Smooth muscle cell (in vitro differentiated cells): ENCODE results near the gene PLSCR3. TPM values are rescaled to one million over a fixed set of nuclear protein-coding genes. Genes with fewer than 3 reads are reported as not detected.

Source experiments
- DNase-seq: peaks from one replicate; lab custom pipeline; 2025; ENCODE audit not compliant: unreplicated experiment; lab: John Stamatoyannopoulos, UW
- H2AFZ ChIP-seq: fragments of 200-600 bp; sonication (generic); 2 replicates; pipeline ENCODE4 v1.6.0; 2016; ENCODE audit warnings: antibody characterized with exemption, low read depth, mild to moderate bottlenecking
- H3F3A ChIP-seq: fragments of 200-600 bp; sonication (generic); 2 replicates; pipeline ENCODE4 v1.6.0; 2017; ENCODE audit warnings: antibody characterized with exemption, low read depth
- H3K27ac ChIP-seq: fragments of 200-600 bp; sonication (generic); 2 replicates; pipeline ENCODE4 v1.5.1; 2016; ENCODE audit warnings: low read depth, mild to moderate bottlenecking
- H3K27me3 ChIP-seq: fragments of 200-600 bp; sonication (generic); 2 replicates; pipeline ENCODE4 v1.6.1; 2016; ENCODE audit warnings: low read depth, mild to moderate bottlenecking
- H3K36me3 ChIP-seq: fragments of 200-600 bp; sonication (generic); 2 replicates; pipeline ENCODE4 v1.5.1; 2016; ENCODE audit warnings: low read depth
- H3K4me1 ChIP-seq: fragments of 200-600 bp; sonication (generic); 2 replicates; pipeline ENCODE4 v1.5.1; 2016; ENCODE audit warnings: low read depth
- H3K4me2 ChIP-seq: fragments of 200-600 bp; sonication (generic); 2 replicates; pipeline ENCODE4 v1.6.0; 2016; ENCODE audit warnings: mild to moderate bottlenecking
- H3K4me3 ChIP-seq: fragments of 200-600 bp; sonication (generic); 2 replicates; pipeline ENCODE4 v1.5.1; 2016; ENCODE audit warnings: mild to moderate bottlenecking
- H3K79me2 ChIP-seq: fragments of 200-600 bp; sonication (generic); 2 replicates; pipeline ENCODE4 v1.6.0; 2016; ENCODE audit warnings: low read depth, mild to moderate bottlenecking
- H3K9ac ChIP-seq: fragments of 200-600 bp; sonication (generic); 2 replicates; pipeline ENCODE4 v1.6.0; 2016; ENCODE audit warnings: low read depth
- H3K9me3 ChIP-seq: fragments of 200-600 bp; sonication (generic); replicated peaks from 2 replicates; pipeline ENCODE4 v1.5.1; 2016; ENCODE audit warnings: low read depth
- H4K20me1 ChIP-seq: fragments of 200-600 bp; sonication (generic); 2 replicates; pipeline ENCODE4 v1.6.0; 2016; ENCODE audit warnings: low read depth
- WGBS: methylation state at CpG from one replicate; pipeline ENCODE4 v1.1.7; 2016; ENCODE audit warnings: low lambda C conversion rate; 5-methylcytosine and 5-hydroxymethylcytosine counted together
- polyA plus RNA-seq: library from polyadenylated mRNA; unstranded; fragments of >200 nt; fragmentation: Nextera tagmentation; extraction: Ambion mirVana; gene quantifications from 2 replicates; pipeline ENCODE4 v1.2.1, GENCODE V29; 2016
- total RNA-seq: library from RNA; depleted of rRNA; stranded (reverse); fragments of >200 nt; gene quantifications from 2 replicates; pipeline ENCODE4 v1.2.3, GENCODE V29; 2014
- TF ChIP-seq, protein P1 (sequence below): fragments of 200-600 bp; sonication (generic); IDR thresholded peaks from 2 replicates; pipeline ENCODE4 v1.5.1; 2017; ENCODE audit warnings: borderline replicate concordance, mild to moderate bottlenecking, antibody characterized with exemption; ENCODE audit not compliant: insufficient read depth, poor library complexity, severe bottlenecking

PLSCR3 gene
- total and polyA plus RNA-seq, 2 experiments from 2014 or later = 29.3 to 110 TPM

DNA sequence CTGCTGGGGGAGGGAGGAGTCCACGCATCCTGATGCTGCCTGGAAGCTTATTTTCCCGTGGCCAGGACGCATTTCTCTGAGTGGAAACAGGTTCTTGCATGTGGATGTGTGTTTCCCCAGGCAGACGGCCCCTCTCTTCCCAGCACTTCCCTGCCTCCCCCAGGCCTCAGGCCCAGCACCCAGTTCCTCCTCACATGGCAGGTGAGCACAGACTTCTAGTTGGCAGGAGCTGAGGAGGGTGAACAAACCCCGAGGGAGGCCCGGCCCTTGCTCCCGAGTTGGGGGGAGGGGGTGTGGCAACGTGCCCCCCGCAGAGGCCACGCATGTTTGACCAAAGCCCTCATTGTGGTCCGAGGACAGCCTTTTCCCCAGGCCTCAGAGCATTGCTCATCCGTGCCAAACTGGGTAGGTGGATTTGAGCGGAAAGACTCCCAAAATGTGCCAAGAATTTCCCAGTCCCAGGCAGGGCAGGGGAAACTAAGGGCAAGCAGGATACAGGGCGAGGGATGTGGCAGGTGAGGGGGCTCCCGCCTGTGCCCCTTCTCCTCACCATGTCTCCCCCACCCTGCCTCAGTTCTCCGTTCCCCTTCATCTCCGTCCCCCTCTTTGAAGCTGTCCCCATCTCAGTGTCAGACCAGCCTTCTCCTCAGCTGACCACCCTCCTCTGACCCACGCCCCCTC, 24.3 kb upstream of the PLSCR3 start:
- no peaks in the 10 kb centered on the region for H3F3A ChIP-seq
- H3K9ac ChIP-seq = no peak overlapping the region
- no peaks in the 10 kb centered on the region for H3K36me3 ChIP-seq
- WGBS = 85% methylated on average over 18 of the region's 18 CpGs
- H3K4me1 ChIP-seq = no peaks in the 10 kb centered on the region
- DNase-seq = no peak
- peaks cover 5% of the 10 kb centered on the region for H4K20me1 ChIP-seq
- no peak overlapping the region for H3K4me3 ChIP-seq
- H3K79me2 ChIP-seq = no peaks in the 10 kb centered on the region
- H3K27me3 ChIP-seq = no peaks in the 10 kb centered on the region
- H3K4me2 ChIP-seq = no peak overlapping the region
- H2AFZ ChIP-seq = no peak overlapping the region
- H3K9me3 ChIP-seq = no peaks in the 10 kb centered on the region
- TF ChIP-seq, protein P1, sequence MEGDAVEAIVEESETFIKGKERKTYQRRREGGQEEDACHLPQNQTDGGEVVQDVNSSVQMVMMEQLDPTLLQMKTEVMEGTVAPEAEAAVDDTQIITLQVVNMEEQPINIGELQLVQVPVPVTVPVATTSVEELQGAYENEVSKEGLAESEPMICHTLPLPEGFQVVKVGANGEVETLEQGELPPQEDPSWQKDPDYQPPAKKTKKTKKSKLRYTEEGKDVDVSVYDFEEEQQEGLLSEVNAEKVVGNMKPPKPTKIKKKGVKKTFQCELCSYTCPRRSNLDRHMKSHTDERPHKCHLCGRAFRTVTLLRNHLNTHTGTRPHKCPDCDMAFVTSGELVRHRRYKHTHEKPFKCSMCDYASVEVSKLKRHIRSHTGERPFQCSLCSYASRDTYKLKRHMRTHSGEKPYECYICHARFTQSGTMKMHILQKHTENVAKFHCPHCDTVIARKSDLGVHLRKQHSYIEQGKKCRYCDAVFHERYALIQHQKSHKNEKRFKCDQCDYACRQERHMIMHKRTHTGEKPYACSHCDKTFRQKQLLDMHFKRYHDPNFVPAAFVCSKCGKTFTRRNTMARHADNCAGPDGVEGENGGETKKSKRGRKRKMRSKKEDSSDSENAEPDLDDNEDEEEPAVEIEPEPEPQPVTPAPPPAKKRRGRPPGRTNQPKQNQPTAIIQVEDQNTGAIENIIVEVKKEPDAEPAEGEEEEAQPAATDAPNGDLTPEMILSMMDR = no peak
- no peak overlapping the region for H3K27ac ChIP-seq

- WGBS = 97% methylated on average over 40 of the region's 54 CpGs
- no peak overlapping the region for H3K4me2 ChIP-seq
- no peak overlapping the region for H3K27ac ChIP-seq
- H3K79me2 ChIP-seq = no peaks in the 10 kb centered on the region
- no peaks in the 10 kb centered on the region for H3K36me3 ChIP-seq
- H3K9me3 ChIP-seq = no peaks in the 10 kb centered on the region
- H3K27me3 ChIP-seq = no peaks in the 10 kb centered on the region
- no peaks in the 10 kb centered on the region for H3K4me1 ChIP-seq
- DNase-seq = no peak
- TF ChIP-seq, protein P1 = no peak
- no peak overlapping the region for H3K4me3 ChIP-seq
- H2AFZ ChIP-seq = no peak overlapping the region
- H4K20me1 ChIP-seq = peaks cover 5% of the 10 kb centered on the region
- no peaks in the 10 kb centered on the region for H3F3A ChIP-seq
- no peak overlapping the region for H3K9ac ChIP-seq
Observed at GRCh38 chr17:7417056-7417655, 22.8 kb upstream of the PLSCR3 start.

DNA sequence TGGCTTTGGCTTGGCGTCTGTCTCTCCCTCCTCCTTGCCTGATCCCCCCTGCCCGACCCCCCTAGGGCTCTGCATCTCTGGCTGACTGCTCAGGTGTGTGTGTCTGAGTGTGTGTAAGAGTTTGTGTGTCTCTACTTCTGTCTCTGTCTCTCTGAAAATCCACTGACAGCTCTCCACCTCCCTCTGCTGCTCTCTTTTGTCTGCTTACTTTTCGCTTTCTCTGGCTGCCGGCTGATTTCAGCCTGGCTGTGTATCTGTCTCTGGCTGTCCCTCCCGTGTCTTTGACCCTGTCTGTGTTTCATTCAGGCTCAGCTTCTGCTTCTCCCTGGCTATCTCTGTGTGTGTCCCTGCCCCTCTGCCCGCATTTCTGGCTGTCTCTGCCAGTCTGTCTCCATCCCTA, 22.0 kb upstream of the PLSCR3 start:
- H3K4me3 ChIP-seq = no peak overlapping the region
- H3F3A ChIP-seq = no peaks in the 10 kb centered on the region
- TF ChIP-seq, protein P1 = no peak
- 95% methylated on average over 6 of the region's 6 CpGs for WGBS
- no peaks in the 10 kb centered on the region for H3K4me1 ChIP-seq
- H3K27ac ChIP-seq = no peak overlapping the region
- no peak overlapping the region for H3K4me2 ChIP-seq
- no peaks in the 10 kb centered on the region for H3K9me3 ChIP-seq
- no peak overlapping the region for H2AFZ ChIP-seq
- DNase-seq = no peak
- no peaks in the 10 kb centered on the region for H3K36me3 ChIP-seq
- H4K20me1 ChIP-seq = peaks cover 5% of the 10 kb centered on the region
- H3K27me3 ChIP-seq = no peaks in the 10 kb centered on the region
- H3K79me2 ChIP-seq = no peaks in the 10 kb centered on the region
- no peak overlapping the region for H3K9ac ChIP-seq

DNA sequence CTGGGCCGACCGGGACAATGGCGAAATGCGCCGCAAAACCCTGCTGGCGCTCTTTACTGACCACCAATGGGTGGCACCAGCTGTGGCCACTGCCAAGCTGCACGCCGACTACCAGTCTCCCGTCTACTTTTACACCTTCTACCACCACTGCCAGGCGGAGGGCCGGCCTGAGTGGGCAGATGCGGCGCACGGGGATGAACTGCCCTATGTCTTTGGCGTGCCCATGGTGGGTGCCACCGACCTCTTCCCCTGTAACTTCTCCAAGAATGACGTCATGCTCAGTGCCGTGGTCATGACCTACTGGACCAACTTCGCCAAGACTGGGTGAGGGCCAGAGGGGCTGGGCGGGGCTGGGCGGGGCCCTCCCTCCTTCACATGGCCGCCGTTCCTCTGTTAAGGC, 21.5 kb upstream of the PLSCR3 start:
- Histone ChIP-seq H3F3A (no peaks in the 10 kb centered on the region), H3K27me3 (no peaks in the 10 kb centered on the region), H3K27ac (no peak overlapping the region), H4K20me1 (peaks cover 6% of the 10 kb centered on the region), H3K4me1 (no peaks in the 10 kb centered on the region), H3K36me3 (no peaks in the 10 kb centered on the region), H3K9me3 (no peaks in the 10 kb centered on the region), H3K9ac (no peak overlapping the region), H3K4me2 (no peak overlapping the region), H2AFZ (no peak overlapping the region), H3K79me2 (no peaks in the 10 kb centered on the region), H3K4me3 (no peak overlapping the region)
- TF ChIP-seq, protein P1 = no peak
- no peak for DNase-seq
- 95% methylated on average over 23 of the region's 23 CpGs for WGBS
